CD4-positive, CD25-positive, alpha-beta regulatory T cell (primary cell): ENCODE measurements around the gene TBX15. TPM values are rescaled to one million over a fixed set of nuclear protein-coding genes. Genes with fewer than 3 reads are reported as not detected.
A peak's percentile ranks its signal among the peaks of the same experiment; 100 is the strongest.

ENCODE experiments used
- ATAC-seq, 2 donors: fragments of 150-1000 bp; cut with Tn5 transposase; one replicate each; pipeline ENCODE4 v1.10.0; 2021; ENCODE audit warnings: low read depth in 2 of 2, moderate number of reproducible peaks in 2 of 2, moderate library complexity in 1 of 2
- DNase-seq, 3 donors: peaks; one replicate each; pipeline versions ENCODE4 v3.0.0 to v3.0.0-alpha.2; 2012 to 2022; ENCODE audit warnings: mixed read lengths in 1 of 3
- H3K27ac ChIP-seq: one replicate; pipeline ENCODE4 v1.7.0; 2013; ENCODE audit warnings: mild to moderate bottlenecking, low read length; ENCODE audit not compliant: insufficient read depth, poor library complexity, severe bottlenecking
- H3K27me3 ChIP-seq: one replicate; pipeline ENCODE4 v1.7.0; 2013; ENCODE audit warnings: low read length; ENCODE audit not compliant: control insufficient read depth, insufficient read depth
- H3K36me3 ChIP-seq: one replicate; pipeline ENCODE4 v1.7.0; 2013; ENCODE audit warnings: mild to moderate bottlenecking, low read length, moderate library complexity; ENCODE audit not compliant: control insufficient read depth, insufficient read depth
- H3K4me1 ChIP-seq: 2 replicates; pipeline ENCODE4 v1.7.0; 2013; ENCODE audit warnings: mild to moderate bottlenecking, low read length; ENCODE audit not compliant: insufficient read depth, control insufficient read depth, poor library complexity, severe bottlenecking
- H3K4me3 ChIP-seq: one replicate; pipeline ENCODE4 v1.7.0; 2013; ENCODE audit warnings: low read depth, mild to moderate bottlenecking, low read length, moderate library complexity
- H3K9me3 ChIP-seq, 2 experiments: 1 replicate in 1 of 2; 2 replicates in 1 of 2; pipeline ENCODE4 v1.7.0; 2013; ENCODE audit warnings: low read length in 2 of 2, mild to moderate bottlenecking in 1 of 2, moderate library complexity in 1 of 2; ENCODE audit not compliant: control insufficient read depth in 2 of 2
- H3K27ac Mint-ChIP-seq, 3 donors: one replicate each; pipeline ENCODE4 v1.8.0; 2020 to 2022; ENCODE audit warnings: mild to moderate bottlenecking in 3 of 3, mixed read lengths in 3 of 3, moderate library complexity in 2 of 3
- H3K27me3 Mint-ChIP-seq: one replicate; pipeline ENCODE4 v1.8.0; 2022; ENCODE audit warnings: mild to moderate bottlenecking, mixed read lengths
- H3K36me3 Mint-ChIP-seq: one replicate; pipeline ENCODE4 v1.8.0; 2020; ENCODE audit warnings: mixed read lengths
- H3K4me1 Mint-ChIP-seq, 4 donors: one replicate each; pipeline ENCODE4 v1.8.0; 2020 to 2022; ENCODE audit warnings: mixed read lengths in 4 of 4, mild to moderate bottlenecking in 1 of 4
- H3K4me3 Mint-ChIP-seq, 4 donors: one replicate each; pipeline ENCODE4 v1.8.0; 2020 to 2022; ENCODE audit warnings: mild to moderate bottlenecking in 4 of 4, mixed read lengths in 4 of 4, moderate library complexity in 3 of 4
- H3K9me3 Mint-ChIP-seq, 7 donors: one replicate each; pipeline ENCODE4 v1.8.0; 2020 to 2022; ENCODE audit warnings: mixed read lengths in 7 of 7, mild to moderate bottlenecking in 3 of 7, moderate library complexity in 2 of 7
- polyA plus RNA-seq, 4 donors: library from polyadenylated mRNA; unstranded; fragments of 300-500 nt; fragmentation: Illumina TruSeq; gene quantifications; one replicate each; pipeline ENCODE4 v1.2.3, GENCODE V29; 2021
- total RNA-seq: library from RNA; stranded (reverse); gene quantifications from one replicate; pipeline ENCODE4 v1.2.3, GENCODE V29; 2022

The TBX15 gene
- total and polyA plus RNA-seq, 5 donors from 2014 or later, result not detected

DNA sequence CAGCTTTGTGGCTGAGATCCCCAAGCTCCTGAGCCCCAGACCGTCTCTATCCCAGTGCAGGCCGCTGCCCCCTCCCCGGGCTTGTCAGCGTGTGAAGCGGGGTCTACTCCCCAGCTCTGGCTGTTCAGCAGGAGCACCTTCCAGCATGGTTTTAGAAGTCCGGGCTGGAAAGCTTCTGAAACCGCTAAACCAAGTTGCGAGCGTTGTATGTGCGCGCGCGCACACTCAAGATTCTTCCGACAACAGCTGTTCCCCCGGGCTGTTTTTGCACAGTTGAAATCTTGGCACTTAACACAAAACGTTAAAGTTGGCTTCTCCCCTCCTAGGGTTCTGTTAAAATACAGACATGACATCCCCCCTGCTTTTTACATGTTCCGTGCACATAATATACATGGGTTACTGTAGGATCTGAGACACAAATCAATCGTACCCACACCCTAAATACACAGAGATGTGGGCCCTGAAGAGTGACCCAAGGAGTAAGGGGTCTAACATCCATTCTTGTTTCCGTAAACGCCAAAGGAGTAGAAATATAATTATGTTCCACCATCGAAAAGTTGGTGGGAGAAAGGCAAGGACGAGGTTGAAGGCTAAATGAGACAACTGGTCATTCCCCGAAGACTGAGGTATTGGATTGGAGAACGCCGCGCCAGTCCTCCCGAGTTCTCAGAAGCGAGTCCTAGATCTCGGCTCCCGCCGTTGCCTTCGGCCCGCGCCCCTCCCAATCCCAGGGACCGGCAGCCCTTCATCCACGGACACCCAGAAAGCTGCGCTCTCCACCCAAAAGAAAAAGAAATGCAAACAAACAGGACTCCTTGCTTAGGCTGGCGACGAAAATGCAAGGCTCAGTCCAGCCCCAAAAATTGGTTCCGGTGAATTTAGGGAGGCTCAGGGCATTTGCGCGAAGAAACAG, 1.3 kb downstream of the TBX15 start:
- Mint-ChIP-seq H3K9me3 (peaks cover 0 to 13% (median 0%) of the 10 kb centered on the region in 7 donors), H3K4me3 (peak overlapping the region in 3 of 4 donors; percentile 5 to 76 (median 74)), H3K27me3 (peaks cover 97% of the 10 kb centered on the region), H3K4me1 (peaks cover 4 to 47% (median 16%) of the 10 kb centered on the region in 4 donors), H3K36me3 (no peaks in the 10 kb centered on the region), H3K27ac (no peak overlapping the region)
- no peak overlapping the region for H3K27ac ChIP-seq
- peaks cover 0 to 4% of the 10 kb centered on the region in 2 experiments for H3K9me3 ChIP-seq
- DNase-seq (no peak), ATAC-seq (no peak)
- H3K4me3 ChIP-seq, result no peak overlapping the region
- H3K36me3 ChIP-seq, result no peaks in the 10 kb centered on the region
- H3K27me3 ChIP-seq, result peaks cover 46% of the 10 kb centered on the region
- no peaks in the 10 kb centered on the region for H3K4me1 ChIP-seq

DNA sequence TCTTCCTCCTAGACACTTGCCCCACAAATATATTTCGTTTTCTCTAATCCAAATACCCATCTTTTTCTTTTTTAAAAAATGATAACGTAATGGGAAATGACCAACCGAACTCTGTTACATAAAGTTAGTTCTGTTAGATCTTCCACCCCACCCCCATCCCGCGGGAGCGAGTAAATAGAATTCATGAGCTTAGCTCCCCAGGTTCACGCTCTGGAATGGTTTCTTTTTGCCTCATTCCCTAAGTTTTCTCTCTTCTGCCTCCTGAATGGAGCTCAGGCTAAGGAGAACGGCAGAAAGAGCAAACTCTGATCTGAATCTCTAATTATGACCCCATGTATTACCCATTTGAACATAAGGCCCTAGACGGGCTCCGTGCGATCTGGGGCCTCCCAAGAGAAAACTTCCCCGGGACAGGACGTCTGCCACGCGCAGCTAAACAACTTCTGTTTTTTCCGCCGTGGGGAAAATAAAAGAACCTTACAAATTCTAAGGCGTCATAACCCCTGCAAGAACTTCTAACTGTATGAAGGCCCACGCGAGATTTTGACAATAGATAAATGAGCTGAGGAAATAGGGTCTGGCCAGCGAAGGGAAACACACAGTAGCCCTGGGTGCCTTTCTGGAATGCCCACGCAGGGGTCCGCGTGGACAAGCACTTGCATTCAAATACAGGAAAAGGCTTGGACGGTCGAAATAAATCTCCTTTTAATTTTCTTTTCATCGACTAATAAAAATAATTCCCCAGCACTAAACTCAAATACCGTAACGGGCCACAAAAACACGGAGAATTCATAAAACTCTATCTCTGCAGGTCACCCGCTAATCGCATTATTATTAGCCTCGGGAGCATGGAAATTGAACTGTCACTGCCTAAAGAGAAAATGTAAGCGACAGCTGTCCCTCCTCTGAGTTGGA, 2.2 kb downstream of the TBX15 start:
- H3K27me3 Mint-ChIP-seq, result peaks cover 95% of the 10 kb centered on the region

GRCh38 chr1:118984722-118985639, 3.2 kb downstream of the TBX15 start:
- Histone ChIP-seq H3K36me3 (no peaks in the 10 kb centered on the region), H3K27ac (no peak overlapping the region), H3K4me3 (no peak overlapping the region), H3K27me3 (peaks cover 37% of the 10 kb centered on the region), H3K4me1 (no peaks in the 10 kb centered on the region), H3K9me3 (peaks cover 0 to 4% of the 10 kb centered on the region in 2 experiments)
- Mint-ChIP-seq H3K4me1 (peaks cover 4 to 48% (median 16%) of the 10 kb centered on the region in 4 donors), H3K27me3 (peaks cover 96% of the 10 kb centered on the region), H3K36me3 (no peaks in the 10 kb centered on the region), H3K4me3 (peak overlapping the region; percentile 17 to 80 (median 42)), H3K9me3 (peaks cover 0 to 12% (median 0%) of the 10 kb centered on the region in 7 donors), H3K27ac (no peak overlapping the region)
- DNase-seq (no peak), ATAC-seq (no peak)

More for the DNA sequence above, 2.2 kb downstream of the TBX15 start:
- Histone ChIP-seq H3K4me1 (no peaks in the 10 kb centered on the region), H3K4me3 (no peak overlapping the region), H3K9me3 (peaks cover 0 to 4% of the 10 kb centered on the region in 2 experiments), H3K36me3 (no peaks in the 10 kb centered on the region), H3K27ac (no peak overlapping the region), H3K27me3 (peaks cover 46% of the 10 kb centered on the region)
- H3K9me3 Mint-ChIP-seq, result peaks cover 0 to 13% (median 0%) of the 10 kb centered on the region in 7 donors
- H3K4me1 Mint-ChIP-seq, result peaks cover 4 to 44% (median 16%) of the 10 kb centered on the region in 4 donors
- DNase-seq (no peak), ATAC-seq (no peak)
- no peaks in the 10 kb centered on the region for H3K36me3 Mint-ChIP-seq
- peak overlapping the region; percentile 17 to 80 (median 31) for H3K4me3 Mint-ChIP-seq
- no peak overlapping the region for H3K27ac Mint-ChIP-seq

DNA sequence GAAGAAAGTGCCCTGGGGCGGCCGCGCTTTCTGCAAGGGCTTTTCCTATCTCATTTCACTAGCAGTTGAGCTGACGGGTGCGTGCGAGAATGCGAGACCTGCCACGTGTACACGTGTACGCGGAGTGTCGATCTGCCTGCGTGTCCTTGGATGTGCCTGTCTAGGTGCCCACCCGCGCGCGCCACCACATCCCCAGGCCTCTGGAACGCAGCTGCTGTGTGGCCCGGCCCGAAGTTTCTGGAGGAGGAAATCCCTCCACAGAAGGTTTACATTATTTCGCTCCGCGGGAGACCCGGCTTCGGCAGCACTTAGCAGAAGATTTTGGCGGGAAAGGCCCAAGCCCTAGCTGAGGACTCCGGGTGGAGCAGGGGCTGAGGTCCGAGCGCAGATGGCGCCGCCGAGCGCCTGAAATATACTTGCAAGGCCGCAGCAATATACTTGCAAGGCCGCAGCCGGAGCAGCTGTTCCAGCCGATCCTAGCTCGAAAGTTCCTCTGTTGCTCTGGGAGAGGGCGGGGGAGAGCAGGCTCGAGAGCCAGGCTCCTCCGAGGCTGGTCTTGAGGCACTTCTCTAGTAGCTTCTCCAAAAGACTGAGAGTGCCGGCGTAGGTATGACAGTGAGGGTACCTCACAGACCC, 3.9 kb downstream of the TBX15 start:
- Histone ChIP-seq H3K9me3 (peaks cover 0 to 4% of the 10 kb centered on the region in 2 experiments), H3K27me3 (peaks cover 36% of the 10 kb centered on the region), H3K36me3 (no peaks in the 10 kb centered on the region), H3K27ac (no peak overlapping the region), H3K4me3 (no peak overlapping the region), H3K4me1 (no peaks in the 10 kb centered on the region)
- Mint-ChIP-seq H3K36me3 (no peaks in the 10 kb centered on the region), H3K4me1 (peaks cover 4 to 49% (median 16%) of the 10 kb centered on the region in 4 donors), H3K9me3 (peaks cover 0 to 9% (median 0%) of the 10 kb centered on the region in 7 donors), H3K4me3 (peak overlapping the region in 3 of 4 donors; percentile 6 to 77 (median 49)), H3K27ac (no peak overlapping the region), H3K27me3 (peaks cover 95% of the 10 kb centered on the region)
- no peak for ATAC-seq
- no peak for DNase-seq

- H3K4me1 Mint-ChIP-seq, result peaks cover 4 to 49% (median 16%) of the 10 kb centered on the region in 4 donors
- H3K9me3 ChIP-seq, result peaks cover 0 to 4% of the 10 kb centered on the region in 2 experiments
- H3K4me3 Mint-ChIP-seq, result peak overlapping the region in 1 of 4 donors; percentile 70
- no peak overlapping the region for H3K4me3 ChIP-seq
- ATAC-seq (no peak), DNase-seq (no peak)
- H3K36me3 ChIP-seq, result no peaks in the 10 kb centered on the region
- H3K4me1 ChIP-seq, result no peaks in the 10 kb centered on the region
- no peaks in the 10 kb centered on the region for H3K36me3 Mint-ChIP-seq
- peaks cover 0 to 7% (median 0%) of the 10 kb centered on the region in 7 donors for H3K9me3 Mint-ChIP-seq
- no peak overlapping the region for H3K27ac Mint-ChIP-seq
- H3K27me3 Mint-ChIP-seq, result peaks cover 95% of the 10 kb centered on the region
- peaks cover 41% of the 10 kb centered on the region for H3K27me3 ChIP-seq
- H3K27ac ChIP-seq, result no peak overlapping the region
Measured at GRCh38 chr1:118983558-118984041, 4.5 kb downstream of the TBX15 start.

- H3K4me1 Mint-ChIP-seq, result peaks cover 4 to 44% (median 16%) of the 10 kb centered on the region in 4 donors
- H3K27ac ChIP-seq, result no peak overlapping the region
- H3K4me3 ChIP-seq, result no peak overlapping the region
- H3K36me3 ChIP-seq, result no peaks in the 10 kb centered on the region
- no peak overlapping the region for H3K27ac Mint-ChIP-seq
- H3K27me3 Mint-ChIP-seq, result peaks cover 94% of the 10 kb centered on the region
- peak overlapping the region in 1 of 4 donors; percentile 70 for H3K4me3 Mint-ChIP-seq
- ATAC-seq, result no peak
- no peaks in the 10 kb centered on the region for H3K4me1 ChIP-seq
- H3K9me3 Mint-ChIP-seq, result peaks cover 0 to 7% (median 0%) of the 10 kb centered on the region in 7 donors
- peaks cover 0 to 4% of the 10 kb centered on the region in 2 experiments for H3K9me3 ChIP-seq
- peaks cover 45% of the 10 kb centered on the region for H3K27me3 ChIP-seq
- no peaks in the 10 kb centered on the region for H3K36me3 Mint-ChIP-seq
- DNase-seq, result no peak
Measured at GRCh38 chr1:118982821-118983557, 5.2 kb downstream of the TBX15 start.
